ENCODE results near the gene KBTBD2.
"Not testable (repeated sequence)": the region's sequence is repeated elsewhere in the genome, so short reads cannot be mapped to it uniquely, and the experiment has no call there.

KBTBD2 gene

GRCh38 chr7:32857063-32857462 is 34.5 kb downstream of the KBTBD2 start:
- H4K8ac ChIP-seq (ENCODE audit: low read depth, low read length); H3K4ac ChIP-seq (ENCODE audit: low read depth, low read length); H4K12ac ChIP-seq (ENCODE audit: low read depth, low read length); H2BK5ac ChIP-seq (ENCODE audit: low read depth, low read length, poor library complexity); H3K79me1 ChIP-seq (ENCODE audit: low read length); H3K23ac ChIP-seq (ENCODE audit: low read length); H2AK5ac ChIP-seq (ENCODE audit: low read length); DNase-seq; H3K14ac ChIP-seq (ENCODE audit: low read length); H3K79me2 ChIP-seq (ENCODE audit: control insufficient read depth, insufficient read depth, low read length, poor library complexity); H3K4me1 ChIP-seq (ENCODE audit: control insufficient read depth in 1 of 2, insufficient read depth in 2 of 2, low read length in 2 of 2); H2BK12ac ChIP-seq (ENCODE audit: low read length); H3K27me3 ChIP-seq (ENCODE audit: insufficient read depth, low read length); H4K91ac ChIP-seq (ENCODE audit: low read depth, low read length); H2AFZ ChIP-seq (ENCODE audit: insufficient read depth, low read length, poor library complexity); H3K4me3 ChIP-seq (ENCODE audit: low read depth, low read length); H3K27ac ChIP-seq (ENCODE audit: low read depth, low read length); H3K9me3 ChIP-seq (ENCODE audit: insufficient read depth, low read depth, low read length); H2BK120ac ChIP-seq (ENCODE audit: insufficient read depth, low read length, poor library complexity); H3K4me2 ChIP-seq (ENCODE audit: low read length); H3K36me3 ChIP-seq (ENCODE audit: control insufficient read depth in 1 of 2, insufficient read depth in 2 of 2, low read length in 2 of 2); H3K9ac ChIP-seq (ENCODE audit: low read length); H3K18ac ChIP-seq (ENCODE audit: low read length): not testable (repeated sequence)
- no CpG with 5 or more reads among the region's 5 CpGs for WGBS (ENCODE audit: extremely low coverage, insufficient coverage, insufficient read length)

- not testable (repeated sequence) for H4K8ac ChIP-seq (ENCODE audit: low read depth, low read length); H3K27me3 ChIP-seq (ENCODE audit: insufficient read depth, low read length); H3K14ac ChIP-seq (ENCODE audit: low read length); H3K9me3 ChIP-seq (ENCODE audit: insufficient read depth, low read depth, low read length); H3K4me3 ChIP-seq (ENCODE audit: low read depth, low read length); H3K27ac ChIP-seq (ENCODE audit: low read depth, low read length); H2AK5ac ChIP-seq (ENCODE audit: low read length); H2BK5ac ChIP-seq (ENCODE audit: low read depth, low read length, poor library complexity); H2BK12ac ChIP-seq (ENCODE audit: low read length); H3K79me2 ChIP-seq (ENCODE audit: control insufficient read depth, insufficient read depth, low read length, poor library complexity); H3K18ac ChIP-seq (ENCODE audit: low read length); H2AFZ ChIP-seq (ENCODE audit: insufficient read depth, low read length, poor library complexity); H3K36me3 ChIP-seq (ENCODE audit: control insufficient read depth in 1 of 2, insufficient read depth in 2 of 2, low read length in 2 of 2); H4K12ac ChIP-seq (ENCODE audit: low read depth, low read length); DNase-seq; H3K4me1 ChIP-seq (ENCODE audit: control insufficient read depth in 1 of 2, insufficient read depth in 2 of 2, low read length in 2 of 2); H3K9ac ChIP-seq (ENCODE audit: low read length); H3K79me1 ChIP-seq (ENCODE audit: low read length); H3K4ac ChIP-seq (ENCODE audit: low read depth, low read length); H3K23ac ChIP-seq (ENCODE audit: low read length); H4K91ac ChIP-seq (ENCODE audit: low read depth, low read length); H3K4me2 ChIP-seq (ENCODE audit: low read length); H2BK120ac ChIP-seq (ENCODE audit: insufficient read depth, low read length, poor library complexity)
- WGBS (ENCODE audit: extremely low coverage, insufficient coverage, insufficient read length): no CpG with 5 or more reads among the region's 9 CpGs
Measured at GRCh38 chr7:32855837-32856775, 35.5 kb downstream of the KBTBD2 start.

- no CpG with 5 or more reads among the region's 3 CpGs for WGBS (ENCODE audit: extremely low coverage, insufficient coverage, insufficient read length)
- H3K4ac ChIP-seq (ENCODE audit: low read depth, low read length); H3K4me3 ChIP-seq (ENCODE audit: low read depth, low read length); H3K9me3 ChIP-seq (ENCODE audit: insufficient read depth, low read depth, low read length); H3K23ac ChIP-seq (ENCODE audit: low read length); H3K36me3 ChIP-seq (ENCODE audit: control insufficient read depth in 1 of 2, insufficient read depth in 2 of 2, low read length in 2 of 2); H2BK120ac ChIP-seq (ENCODE audit: insufficient read depth, low read length, poor library complexity); H2BK5ac ChIP-seq (ENCODE audit: low read depth, low read length, poor library complexity); H3K4me2 ChIP-seq (ENCODE audit: low read length); H3K27ac ChIP-seq (ENCODE audit: low read depth, low read length); H3K18ac ChIP-seq (ENCODE audit: low read length); H2AK5ac ChIP-seq (ENCODE audit: low read length); H4K8ac ChIP-seq (ENCODE audit: low read depth, low read length); H3K79me2 ChIP-seq (ENCODE audit: control insufficient read depth, insufficient read depth, low read length, poor library complexity); H3K9ac ChIP-seq (ENCODE audit: low read length); H2BK12ac ChIP-seq (ENCODE audit: low read length); H3K4me1 ChIP-seq (ENCODE audit: control insufficient read depth in 1 of 2, insufficient read depth in 2 of 2, low read length in 2 of 2); H4K91ac ChIP-seq (ENCODE audit: low read depth, low read length); H3K14ac ChIP-seq (ENCODE audit: low read length); H3K27me3 ChIP-seq (ENCODE audit: insufficient read depth, low read length); DNase-seq; H2AFZ ChIP-seq (ENCODE audit: insufficient read depth, low read length, poor library complexity); H3K79me1 ChIP-seq (ENCODE audit: low read length); H4K12ac ChIP-seq (ENCODE audit: low read depth, low read length): not testable (repeated sequence)
Measured at GRCh38 chr7:32850654-32851053, 40.9 kb downstream of the KBTBD2 start.

GRCh38 chr7:32848655-32849054 is 42.9 kb downstream of the KBTBD2 start:
- WGBS (ENCODE audit: extremely low coverage, insufficient coverage, insufficient read length): no CpG with 5 or more reads among the region's 2 CpGs
- H3K4me1 ChIP-seq (ENCODE audit: control insufficient read depth in 1 of 2, insufficient read depth in 2 of 2, low read length in 2 of 2); H3K4me3 ChIP-seq (ENCODE audit: low read depth, low read length); H2BK120ac ChIP-seq (ENCODE audit: insufficient read depth, low read length, poor library complexity); H3K27me3 ChIP-seq (ENCODE audit: insufficient read depth, low read length); H3K4ac ChIP-seq (ENCODE audit: low read depth, low read length); H4K8ac ChIP-seq (ENCODE audit: low read depth, low read length); H3K14ac ChIP-seq (ENCODE audit: low read length); H3K79me1 ChIP-seq (ENCODE audit: low read length); H3K18ac ChIP-seq (ENCODE audit: low read length); H2BK5ac ChIP-seq (ENCODE audit: low read depth, low read length, poor library complexity); H3K27ac ChIP-seq (ENCODE audit: low read depth, low read length); H3K36me3 ChIP-seq (ENCODE audit: control insufficient read depth in 1 of 2, insufficient read depth in 2 of 2, low read length in 2 of 2); H4K12ac ChIP-seq (ENCODE audit: low read depth, low read length); H3K9ac ChIP-seq (ENCODE audit: low read length); H2AK5ac ChIP-seq (ENCODE audit: low read length); H3K4me2 ChIP-seq (ENCODE audit: low read length); H4K91ac ChIP-seq (ENCODE audit: low read depth, low read length); H2BK12ac ChIP-seq (ENCODE audit: low read length); H3K9me3 ChIP-seq (ENCODE audit: insufficient read depth, low read depth, low read length); H3K79me2 ChIP-seq (ENCODE audit: control insufficient read depth, insufficient read depth, low read length, poor library complexity); H2AFZ ChIP-seq (ENCODE audit: insufficient read depth, low read length, poor library complexity); DNase-seq; H3K23ac ChIP-seq (ENCODE audit: low read length): not testable (repeated sequence)
